ENCODE data around the gene ZNF565. TPM values are rescaled to one million over a fixed set of nuclear protein-coding genes. Genes with fewer than 3 reads are reported as not detected.

Gene ZNF565
- total RNA-seq, 1 experiment from 2014 or later = 4.8 TPM

GRCh38 chr19:36163813-36164212 lies 50.7 kb downstream of the ZNF565 start:
- H3K9me3 Mint-ChIP-seq = no peaks in the 10 kb centered on the region; a peak in 1 of 5 replicates
- Histone ChIP-seq H3K4ac (ENCODE audit: low read depth, low read length) (no peak overlapping the region), H3K23ac (ENCODE audit: insufficient read length, low read depth, low read length) (no peak overlapping the region), H3K14ac (ENCODE audit: insufficient read depth, low read length) (no peak overlapping the region), H3K27ac (ENCODE audit: insufficient read length, low read depth, low read length) (no peak overlapping the region), H3T11ph (ENCODE audit: low read length) (no peak overlapping the region), H2BK12ac (ENCODE audit: insufficient read length, low read depth, low read length) (no peak overlapping the region), H2BK20ac (ENCODE audit: low read depth, low read length, poor library complexity, severe bottlenecking) (no peak overlapping the region), H2BK15ac (ENCODE audit: low read depth, low read length) (no peak overlapping the region), H3K27me3 (ENCODE audit: insufficient read depth, low read length) (no peaks in the 10 kb centered on the region), H3K23me2 (ENCODE audit: insufficient read length, low read depth, low read length, poor library complexity, severe bottlenecking) (no peaks in the 10 kb centered on the region), H3K9ac (ENCODE audit: extremely low read depth, insufficient read length, low read length) (no peak overlapping the region), H4K91ac (ENCODE audit: insufficient read length, low read depth, low read length) (no peak overlapping the region), H2BK5ac (ENCODE audit: insufficient read length, low read length) (no peak overlapping the region), H3K4me2 (ENCODE audit: insufficient read depth, insufficient read length, low read length) (no peak overlapping the region), H4K5ac (ENCODE audit: insufficient read length, low read depth, low read length) (no peak overlapping the region), H3K79me2 (ENCODE audit: insufficient read depth, low read length) (no peaks in the 10 kb centered on the region), H3K18ac (ENCODE audit: insufficient read length, low read depth, low read length) (no peak overlapping the region), H4K8ac (replicated peaks; ENCODE audit: insufficient read length, low read depth, low read length) (no peak overlapping the region), H3K9me3 (ENCODE audit: control insufficient read depth, low read depth, low read length) (no peaks in the 10 kb centered on the region), H2AK5ac (ENCODE audit: insufficient read length, low read length) (no peak overlapping the region), H3K4me1 (ENCODE audit: insufficient read depth, low read length) (peaks cover 5% of the 10 kb centered on the region; the same call in 1 of the 2 replicates), H2BK120ac (ENCODE audit: low read depth, low read length, poor library complexity, severe bottlenecking) (no peak overlapping the region), H2AFZ (ENCODE audit: low read length) (no peak overlapping the region), H3K56ac (ENCODE audit: insufficient read length, low read depth, low read length) (no peak overlapping the region), H3K79me1 (ENCODE audit: insufficient read depth, low read depth, low read length, poor library complexity, severe bottlenecking) (no peaks in the 10 kb centered on the region), H4K20me1 (ENCODE audit: control insufficient read depth, insufficient read depth, insufficient read length) (no peaks in the 10 kb centered on the region)
- H3K4me3 Mint-ChIP-seq = no peak overlapping the region
- H3K36me3 Mint-ChIP-seq (ENCODE audit: insufficient read depth in 1 of 3, low read depth in 3 of 3) = peaks cover 13 to 39% (median 26%) of the 10 kb centered on the region in 3 experiments; a peak in 6 of 7 replicates
- no peaks in the 10 kb centered on the region for H3K27me3 Mint-ChIP-seq (ENCODE audit: low read depth)
- TF ChIP-seq CTCF (conservative IDR thresholded peaks at IDR 0.05) = no peak
- H3K27ac Mint-ChIP-seq = no peak overlapping the region; a peak in 1 of 7 replicates
- peaks cover 24 to 25% of the 10 kb centered on the region in 2 experiments for H3K4me1 Mint-ChIP-seq
- no peak for DNase-seq
- WGBS (ENCODE audit: extremely low coverage, insufficient read length, low lambda C conversion rate) = no CpG with 5 or more reads among the region's 12 CpGs
